K562 (cell line): Measurements from ENCODE around the gene C14orf180. TPM values are rescaled to one million over a fixed set of nuclear protein-coding genes. Genes with fewer than 3 reads are reported as not detected.

Source experiments
- ATAC-seq: fragments of 200-7000 bp; cut with Tn5 transposase; 3 replicates; pipeline ENCODE4 v1.9.1; 2020; ENCODE audit warnings: moderate library complexity
- BruUV-seq: library from RNA; stranded (reverse); fragments of 400-500 nt; replicated peaks from 2 replicates; lab custom pipeline; 2021; lab: Mats Ljungman, UMichigan
- CTCF ChIA-PET: fragments of 300-600 bp; formaldehyde crosslinking; extraction: SDS; loops from one replicate; lab custom pipeline; 2021; ENCODE audit warnings: low intra/inter-chr PET ratio; lab: Yijun Ruan, JAX
- POLR2A ChIA-PET: fragments of 300-600, 350-650 bp; sonication (Branson Sonifier 250); formaldehyde crosslinking; extraction: SDS; loops from one replicate; lab custom pipeline; 2021; ENCODE audit warnings: antibody characterized with exemption, inconsistent platforms; lab: Yijun Ruan, JAX
- DNase-seq, 4 experiments: peaks; one replicate each; pipeline versions ENCODE4 v3.0.0 to v3.0.0-alpha.2; 2011 to 2018; ENCODE audit warnings: low spot score in 3 of 4, mixed read lengths in 3 of 4; ENCODE audit errors: extremely low read depth in 1 of 4
- FAIRE-seq: peaks from 2 replicates; lab custom pipeline; 2011; peaks lifted over from hg19 to GRCh38; lab: Jason Lieb, UNC
- H2AFZ ChIP-seq: 2 replicates; pipeline ENCODE4 v1.6.0; 2011; ENCODE audit warnings: low read depth, low read length, control low read depth, inconsistent platforms
- H3K27ac ChIP-seq: fragments of 200-600 bp; 3 replicates; pipeline ENCODE4 v1.8.0; 2011; ENCODE audit warnings: low read depth, mild to moderate bottlenecking, control low read depth, inconsistent platforms, low read length, moderate library complexity, mixed read lengths; ENCODE audit errors: extremely low read depth
- H3K27me3 ChIP-seq, 2 experiments: fragments of 300-600 bp in 1 of 2; 2 replicates in 1 of 2; 3 replicates in 1 of 2; pipeline versions ENCODE4 v1.6.0 to v1.8.0; 2011; ENCODE audit warnings: inconsistent platforms in 2 of 2, low read length in 2 of 2, mild to moderate bottlenecking in 1 of 2, mixed read lengths in 1 of 2, moderate library complexity in 1 of 2; ENCODE audit not compliant: control insufficient read depth in 2 of 2, insufficient read depth in 2 of 2
- H3K36me3 ChIP-seq: fragments of 300-600 bp; 3 replicates; pipeline ENCODE4 v1.8.0; 2011; ENCODE audit warnings: mild to moderate bottlenecking, low read length, inconsistent platforms; ENCODE audit not compliant: control insufficient read depth, insufficient read depth
- H3K4me1 ChIP-seq, 2 experiments: fragments of 200-600 bp in 1 of 2; replicated peaks in 1 of 2; 2 replicates in 1 of 2; 3 replicates in 1 of 2; pipeline versions ENCODE4 v1.5.1 to v1.8.0; 2011; ENCODE audit warnings: inconsistent platforms in 2 of 2, low read length in 2 of 2, mild to moderate bottlenecking in 1 of 2, mixed read lengths in 1 of 2, moderate library complexity in 1 of 2; ENCODE audit not compliant: control insufficient read depth in 2 of 2, insufficient read depth in 2 of 2
- H3K4me2 ChIP-seq: 2 replicates; pipeline ENCODE4 v1.6.1; 2011; ENCODE audit warnings: low read length, control low read depth, inconsistent platforms, mixed read lengths; ENCODE audit not compliant: insufficient read depth
- H3K4me3 ChIP-seq: fragments of 200-600 bp; sonication (generic), shearing (Covaris generic); 2 replicates; pipeline ENCODE4 v1.5.1; 2016; ENCODE audit warnings: control low read depth, inconsistent platforms
- H3K79me2 ChIP-seq: fragments of 200-600 bp; 3 replicates; pipeline ENCODE4 v1.8.0; 2011; ENCODE audit warnings: low read length, inconsistent platforms; ENCODE audit not compliant: control insufficient read depth, insufficient read depth
- H3K9ac ChIP-seq, 2 experiments: 2 replicates each; pipeline versions ENCODE4 v1.6.0 to v1.6.1; 2011; ENCODE audit warnings: low read depth in 2 of 2, low read length in 2 of 2, control low read depth in 1 of 2, inconsistent platforms in 1 of 2, mild to moderate bottlenecking in 1 of 2, mixed read lengths in 1 of 2; ENCODE audit not compliant: insufficient read depth in 1 of 2
- H3K9me1 ChIP-seq: one replicate; pipeline ENCODE4 v1.6.0; 2011; ENCODE audit warnings: inconsistent platforms, mild to moderate bottlenecking, low read length, moderate library complexity; ENCODE audit not compliant: control insufficient read depth, insufficient read depth
- H3K9me3 ChIP-seq: replicated peaks from 2 replicates; pipeline ENCODE4 v1.5.1; 2011; ENCODE audit warnings: low read depth, low read length, inconsistent platforms; ENCODE audit not compliant: control insufficient read depth, insufficient read depth
- H4K20me1 ChIP-seq: replicated peaks from 2 replicates; pipeline ENCODE4 v1.6.1; 2011; ENCODE audit warnings: low read length, inconsistent platforms, mixed read lengths; ENCODE audit not compliant: control insufficient read depth, insufficient read depth
- CCNT2 ChIP-seq: IDR thresholded peaks from 2 replicates; pipeline ENCODE4 v1.6.1; 2011; ENCODE audit warnings: borderline replicate concordance, low read depth, mild to moderate bottlenecking, moderate library complexity, mixed read lengths, low read length; ENCODE audit not compliant: insufficient read length; ENCODE audit errors: extremely low read depth
- DNMT1 ChIP-seq: fragments of 450-650 bp; IDR thresholded peaks from 2 replicates; pipeline ENCODE4 v1.6.1; 2016; ENCODE audit warnings: antibody characterized with exemption, mild to moderate bottlenecking
- ERF ChIP-seq: fragments of 450-650 bp; formaldehyde crosslinking; IDR thresholded peaks from 2 replicates; pipeline ENCODE4 v1.4.0; 2020; ENCODE audit warnings: mild to moderate bottlenecking, mixed read lengths
- ESRRA ChIP-seq: fragments of 450-650 bp; IDR thresholded peaks from 2 replicates; pipeline ENCODE4 v1.6.1; 2014; ENCODE audit warnings: low read depth, mild to moderate bottlenecking, moderate library complexity, borderline replicate concordance
- MXI1 ChIP-seq: IDR thresholded peaks from 2 replicates; pipeline ENCODE4 v1.6.1; 2011; ENCODE audit warnings: low read depth, mild to moderate bottlenecking, improper control_type of control experiment, low read length
- NUFIP1 ChIP-seq: fragments of 450-650 bp; IDR thresholded peaks from 2 replicates; pipeline ENCODE4 v1.6.1; 2018; ENCODE audit not compliant: partially characterized antibody
- POLR2G ChIP-seq: fragments of 200-400 bp; formaldehyde crosslinking; IDR thresholded peaks from 2 replicates; pipeline ENCODE4 v1.6.1; 2017; ENCODE audit warnings: low read depth, mild to moderate bottlenecking, antibody characterized with exemption, low read length, moderate library complexity
- RFX7 ChIP-seq: fragments of 250-450 bp; sonication (Bioruptor Pico); IDR thresholded peaks from 2 replicates; pipeline ENCODE4 v1.5.1; 2021; ENCODE audit warnings: mild to moderate bottlenecking
- TAF15 ChIP-seq: fragments of 200-400 bp; formaldehyde crosslinking; IDR thresholded peaks from 2 replicates; pipeline ENCODE4 v1.6.1; 2017; ENCODE audit warnings: mild to moderate bottlenecking, low read depth, low read length, moderate library complexity
- ZNF12 ChIP-seq: sonication (generic); formaldehyde crosslinking; IDR thresholded peaks from 2 replicates; pipeline ENCODE4 v1.4.0; 2020; ENCODE audit warnings: mild to moderate bottlenecking, missing genetic modification reagents
- ZNF316 ChIP-seq: fragments of 450-650 bp; IDR thresholded peaks from 2 replicates; pipeline ENCODE4 v1.6.1; 2016
- ZNF830 ChIP-seq: fragments of 250-450 bp; sonication (Bioruptor Pico); IDR thresholded peaks from 2 replicates; pipeline ENCODE4 v1.5.0; 2021; ENCODE audit warnings: mild to moderate bottlenecking
- WGBS: fragments of 100-300 bp; shearing (Covaris generic); methylation state at CpG from one replicate; pipeline ENCODE4 v1.1.6; 2016; ENCODE audit warnings: low coverage, mixed read lengths; ENCODE audit not compliant: insufficient coverage; ENCODE audit errors: missing lambda C conversion rate; 5-methylcytosine and 5-hydroxymethylcytosine counted together
- in situ Hi-C: fragments of 300-500 bp; cut with MboI; formaldehyde crosslinking; loops from 4 replicates; pipeline ENCODE4 v1.15.0; 2018; ENCODE audit warnings: inconsistent platforms, mixed read lengths
- intact Hi-C: fragments of 100-400 bp; cut with micrococcal nuclease; formaldehyde crosslinking; loops from 2 replicates; pipeline ENCODE4 v1.14.2; 2022
- polyA plus RNA-seq, 8 experiments: library from polyadenylated mRNA; depleted of rRNA in 4 of 8; stranded (reverse) in 5 of 8; unstranded in 3 of 8; fragments of >200 nt; fragmentation: Nextera tagmentation in 2 of 8; fragmentation: Illumina TruSeq in 1 of 8; extraction: Ambion mirVana in 2 of 8; extraction: Trizol in 1 of 8; gene quantifications; 2 replicates each; pipeline versions ENCODE4 v1.2.1 to v1.2.3, GENCODE V29; 2011 to 2014; ENCODE audit warnings: inconsistent platforms in 1 of 8, missing spikeins in 1 of 8
- total RNA-seq, 7 experiments: library from RNA; depleted of rRNA in 6 of 7; stranded (reverse); fragments of >200 nt in 6 of 7; fragmentation: Illumina TruSeq in 2 of 7; extraction: Trizol in 2 of 7; gene quantifications; 2 replicates each; pipeline versions ENCODE4 v1.2.1 to v1.2.3, GENCODE V29; 2011 to 2021; ENCODE audit warnings: low replicate concordance in 1 of 7
- TF ChIP-seq, protein P1 (sequence below): sonication (generic); formaldehyde crosslinking; IDR thresholded peaks from 2 replicates; pipeline ENCODE4 v1.8.1; 2023; ENCODE audit warnings: mild to moderate bottlenecking, missing genetic modification reagents
- TF ChIP-seq, protein P2 (sequence below): fragments of 450-650 bp; conservative IDR thresholded peaks from 2 replicates; pipeline ENCODE4 v1.6.1; 2016; ENCODE audit warnings: missing genetic modification characterization, low read depth, mild to moderate bottlenecking, control low read depth, missing compliant biosample characterization

Gene C14orf180
- total and polyA plus RNA-seq, 9 of the 15 experiments (the other 6 are each of a cell fraction or from before 2014, with no cell fraction given): not detected

DNA sequence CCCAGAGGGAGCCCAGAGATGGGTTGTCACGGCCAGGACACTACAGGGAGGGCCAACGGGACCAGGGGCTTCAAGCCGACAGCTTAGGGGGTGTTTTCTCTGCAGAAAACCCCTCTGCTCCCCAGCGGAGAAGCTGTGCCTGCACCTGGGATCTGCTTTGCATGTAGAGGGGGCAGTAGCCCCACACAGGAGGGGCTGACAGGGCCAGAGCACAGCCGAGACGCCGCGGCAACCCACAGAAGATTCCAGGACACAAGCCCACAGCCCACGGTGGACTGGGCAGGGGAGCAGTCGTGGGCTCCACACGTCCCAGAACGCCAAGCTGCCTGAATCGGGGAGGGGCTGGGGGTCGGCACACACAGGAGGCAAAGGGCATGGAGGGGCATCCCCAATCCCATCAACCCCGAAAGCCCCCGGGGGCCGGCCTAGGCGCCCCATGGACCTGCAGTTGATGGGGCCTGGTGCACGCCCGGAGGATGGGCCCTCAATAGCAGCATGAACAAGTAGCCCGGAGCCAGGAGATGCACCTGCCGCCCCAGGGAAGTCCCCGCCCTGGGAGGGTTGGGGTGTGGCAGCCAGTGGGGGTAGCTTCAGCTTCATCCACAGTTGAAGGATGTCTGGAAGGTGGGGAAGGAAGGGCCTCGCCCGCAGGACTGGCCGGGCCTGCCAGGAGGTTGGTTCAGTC lies 55.5 kb downstream of the C14orf180 start:
- ATAC-seq (no peak), FAIRE-seq (no peak), DNase-seq (no peak)
- Histone ChIP-seq H3K79me2 (no peaks in the 10 kb centered on the region), H3K9me3 (no peaks in the 10 kb centered on the region), H3K27me3 (peaks cover 2 to 51% of the 10 kb centered on the region in 2 experiments; a peak in 3 of 5 replicates), H3K27ac (no peak overlapping the region), H4K20me1 (0 out of 2 replicates have a peak, but pooled peaks cover 3% of the 10 kb centered on the region), H3K4me3 (no peak overlapping the region), H3K9ac (no peak overlapping the region), H3K9me1 (no peaks in the 10 kb centered on the region), H2AFZ (no peak overlapping the region), H3K36me3 (no peaks in the 10 kb centered on the region), H3K4me1 (peaks cover 0 to 22% of the 10 kb centered on the region in 2 experiments; a peak in 2 of 5 replicates), H3K4me2 (no peak overlapping the region)
- in situ Hi-C loops (no loop called here), intact Hi-C loops (no loop called here)
- BruUV-seq: no TSS peak
- 0% methylated on average over 11 of the region's 26 CpGs for WGBS
- no peak for TF ChIP-seq ERF (CRISPR knock-in tag)
- CTCF ChIA-PET: no interaction called here
- POLR2A ChIA-PET: no interaction called here

DNA sequence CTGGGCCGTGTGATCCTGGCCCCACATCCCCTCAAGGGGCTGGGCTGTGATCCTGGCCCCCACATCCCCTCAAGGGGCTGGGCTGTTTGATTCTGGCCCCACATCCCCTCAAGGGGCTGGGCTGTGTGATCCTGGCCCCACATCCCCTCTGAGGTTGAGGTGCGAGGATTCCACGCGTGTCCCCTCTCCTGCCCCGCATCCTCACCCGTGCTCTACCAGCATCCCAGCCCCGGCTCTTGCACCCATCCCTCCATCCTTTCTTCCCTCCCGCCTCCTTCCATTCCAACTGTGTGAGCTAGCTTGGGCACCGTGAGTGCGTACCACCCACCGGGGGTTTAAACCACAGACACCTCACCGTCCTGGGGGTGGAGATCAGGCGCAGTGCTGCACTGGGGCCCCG lies 56.2 kb downstream of the C14orf180 start:
- peaks cover 2 to 51% of the 10 kb centered on the region in 2 experiments; a peak in 3 of 5 replicates for H3K27me3 ChIP-seq
- WGBS: 13% methylated on average over 3 of the region's 14 CpGs
- DNase-seq: no peak
- H3K27ac ChIP-seq: no peak overlapping the region
- intact Hi-C loops (no loop called here), in situ Hi-C loops (no loop called here)
- H2AFZ ChIP-seq: no peak overlapping the region
- H3K9me3 ChIP-seq: no peaks in the 10 kb centered on the region
- H3K9ac ChIP-seq: no peak overlapping the region
- H3K79me2 ChIP-seq: no peaks in the 10 kb centered on the region
- 0 out of 2 replicates have a peak, but pooled peaks cover 3% of the 10 kb centered on the region for H4K20me1 ChIP-seq
- ATAC-seq: no peak
- POLR2A ChIA-PET: no interaction called here
- H3K4me2 ChIP-seq: no peak overlapping the region
- H3K9me1 ChIP-seq: no peaks in the 10 kb centered on the region
- H3K4me3 ChIP-seq: no peak overlapping the region
- no peaks in the 10 kb centered on the region for H3K36me3 ChIP-seq
- H3K4me1 ChIP-seq: peaks cover 0 to 26% of the 10 kb centered on the region in 2 experiments; a peak in 2 of 5 replicates
- CTCF ChIA-PET: no interaction called here
- no TSS peak for BruUV-seq
- no peak for FAIRE-seq
- TF ChIP-seq CCNT2: no peak
- TF ChIP-seq ZNF316: no peak
- TF ChIP-seq ESRRA: no peak
- TF ChIP-seq NUFIP1: no peak
- no peak for TF ChIP-seq ZNF830
- no peak for TF ChIP-seq TAF15
- TF ChIP-seq MXI1: no peak
- no peak for TF ChIP-seq POLR2G
- TF ChIP-seq ZNF12 (CRISPR knock-in tag): no peak
- TF ChIP-seq, protein P1, sequence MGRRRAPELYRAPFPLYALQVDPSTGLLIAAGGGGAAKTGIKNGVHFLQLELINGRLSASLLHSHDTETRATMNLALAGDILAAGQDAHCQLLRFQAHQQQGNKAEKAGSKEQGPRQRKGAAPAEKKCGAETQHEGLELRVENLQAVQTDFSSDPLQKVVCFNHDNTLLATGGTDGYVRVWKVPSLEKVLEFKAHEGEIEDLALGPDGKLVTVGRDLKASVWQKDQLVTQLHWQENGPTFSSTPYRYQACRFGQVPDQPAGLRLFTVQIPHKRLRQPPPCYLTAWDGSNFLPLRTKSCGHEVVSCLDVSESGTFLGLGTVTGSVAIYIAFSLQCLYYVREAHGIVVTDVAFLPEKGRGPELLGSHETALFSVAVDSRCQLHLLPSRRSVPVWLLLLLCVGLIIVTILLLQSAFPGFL: no peak
- TF ChIP-seq, protein P2, sequence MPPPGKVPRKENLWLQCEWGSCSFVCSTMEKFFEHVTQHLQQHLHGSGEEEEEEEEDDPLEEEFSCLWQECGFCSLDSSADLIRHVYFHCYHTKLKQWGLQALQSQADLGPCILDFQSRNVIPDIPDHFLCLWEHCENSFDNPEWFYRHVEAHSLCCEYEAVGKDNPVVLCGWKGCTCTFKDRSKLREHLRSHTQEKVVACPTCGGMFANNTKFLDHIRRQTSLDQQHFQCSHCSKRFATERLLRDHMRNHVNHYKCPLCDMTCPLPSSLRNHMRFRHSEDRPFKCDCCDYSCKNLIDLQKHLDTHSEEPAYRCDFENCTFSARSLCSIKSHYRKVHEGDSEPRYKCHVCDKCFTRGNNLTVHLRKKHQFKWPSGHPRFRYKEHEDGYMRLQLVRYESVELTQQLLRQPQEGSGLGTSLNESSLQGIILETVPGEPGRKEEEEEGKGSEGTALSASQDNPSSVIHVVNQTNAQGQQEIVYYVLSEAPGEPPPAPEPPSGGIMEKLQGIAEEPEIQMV: no peak
- TF ChIP-seq RFX7 (CRISPR knock-in tag): no peak
- TF ChIP-seq DNMT1: no peak
